ENCODE data around the gene ACSL5. TPM values are rescaled to one million over a fixed set of nuclear protein-coding genes. Genes with fewer than 3 reads are reported as not detected.

The ACSL5 gene
- total RNA-seq, 2 experiments from 2014 or later, result 57.8 to 63.7 TPM

DNA sequence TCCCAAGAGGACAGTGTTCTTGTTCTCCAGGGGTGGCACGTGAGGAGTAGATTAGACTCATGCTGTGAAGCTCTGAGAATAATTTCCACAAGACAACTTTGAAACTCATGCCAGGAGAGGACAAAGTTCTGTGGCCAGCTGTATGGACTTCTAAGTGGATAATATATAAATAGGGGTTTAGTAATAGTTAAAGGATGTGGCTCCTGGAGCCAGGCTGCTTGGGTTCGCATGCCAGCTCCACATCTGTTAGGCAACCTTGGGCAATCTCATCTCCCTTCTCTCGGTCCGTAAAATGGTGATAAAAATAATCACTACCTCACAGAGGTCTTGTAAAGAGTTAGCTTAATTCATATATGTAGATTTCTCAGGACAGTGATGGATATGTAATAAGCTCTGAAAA lies 35.8 kb downstream of the ACSL5 start:
- no peak overlapping the region for H3K4me3 Mint-ChIP-seq
- CTCF ChIA-PET, result interaction anchor here (1.0 kb wide), 1 partner anchor 23 kb away, joined by 3 read pairs; no protein-coding TSS in a partner anchor

DNA sequence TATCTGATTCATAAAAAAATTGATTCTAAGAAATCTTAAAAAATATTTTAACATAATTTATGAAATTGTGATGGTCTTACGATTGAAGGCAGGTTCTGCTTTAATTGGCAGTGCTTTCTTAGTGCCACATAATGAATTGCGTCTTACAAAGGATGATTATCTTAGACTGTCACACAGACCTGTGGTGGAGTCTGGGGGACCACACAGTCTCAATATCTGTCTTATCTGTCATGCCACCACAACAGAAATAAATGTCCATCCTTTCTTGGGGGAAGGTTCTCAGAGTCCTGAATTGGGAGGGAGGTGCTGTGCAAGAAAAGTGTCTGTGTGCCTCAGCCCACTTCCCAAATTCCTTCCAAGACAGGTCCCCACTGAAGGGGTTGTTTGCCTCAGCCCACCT lies 38.8 kb downstream of the ACSL5 start:
- DNase-seq, result no peak
- Mint-ChIP-seq H3K27ac (no peak overlapping the region), H3K4me3 (no peak overlapping the region), H3K36me3 (ENCODE audit: low read depth) (peaks cover 48% of the 10 kb centered on the region), H3K9me3 (no peaks in the 10 kb centered on the region), H3K27me3 (no peaks in the 10 kb centered on the region), H3K4me1 (no peaks in the 10 kb centered on the region)
- ChIA-PET CTCF (interaction anchor here (1.7 kb wide), 1 partner anchor 12 kb away, joined by 5 read pairs; no protein-coding TSS in a partner anchor), POLR2A (no interaction called here)

More for the DNA sequence above, 35.8 kb downstream of the ACSL5 start:
- no peak for DNase-seq
- Mint-ChIP-seq H3K9me3 (peaks cover 2% of the 10 kb centered on the region), H3K4me1 (no peaks in the 10 kb centered on the region), H3K36me3 (ENCODE audit: low read depth) (peaks cover 52% of the 10 kb centered on the region), H3K27ac (no peak overlapping the region), H3K27me3 (no peaks in the 10 kb centered on the region)
- POLR2A ChIA-PET, result no interaction called here

DNA sequence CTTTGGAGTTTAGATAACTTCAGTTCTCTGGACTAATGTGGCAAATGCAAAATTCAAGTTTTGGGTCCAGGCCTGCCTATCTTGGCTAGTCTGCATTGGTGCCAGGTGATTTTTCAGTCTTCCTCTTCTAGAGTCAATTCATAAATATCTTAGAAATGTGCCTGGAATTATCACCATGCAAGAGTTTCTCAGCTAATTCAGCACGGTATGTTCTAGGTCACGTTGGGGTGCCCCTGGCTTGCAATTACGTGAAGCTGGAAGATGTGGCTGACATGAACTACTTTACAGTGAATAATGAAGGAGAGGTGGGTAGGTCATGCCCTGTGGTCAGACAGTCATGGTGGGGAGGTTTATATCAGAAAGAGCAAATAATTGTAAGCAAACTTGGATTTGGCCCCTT lies 47.8 kb downstream of the ACSL5 start:
- ChIA-PET POLR2A (no interaction called here), CTCF (interaction anchor here (1.4 kb wide), 1 partner anchor 11 kb away, joined by 3 read pairs; no protein-coding TSS in a partner anchor)
- peaks cover 48% of the 10 kb centered on the region for H3K36me3 Mint-ChIP-seq (ENCODE audit: low read depth)
- no peaks in the 10 kb centered on the region for H3K9me3 Mint-ChIP-seq
- no peak overlapping the region for H3K4me3 Mint-ChIP-seq
- no peaks in the 10 kb centered on the region for H3K27me3 Mint-ChIP-seq
- H3K27ac Mint-ChIP-seq, result no peak overlapping the region
- DNase-seq, result no peak
- H3K4me1 Mint-ChIP-seq, result no peaks in the 10 kb centered on the region

DNA sequence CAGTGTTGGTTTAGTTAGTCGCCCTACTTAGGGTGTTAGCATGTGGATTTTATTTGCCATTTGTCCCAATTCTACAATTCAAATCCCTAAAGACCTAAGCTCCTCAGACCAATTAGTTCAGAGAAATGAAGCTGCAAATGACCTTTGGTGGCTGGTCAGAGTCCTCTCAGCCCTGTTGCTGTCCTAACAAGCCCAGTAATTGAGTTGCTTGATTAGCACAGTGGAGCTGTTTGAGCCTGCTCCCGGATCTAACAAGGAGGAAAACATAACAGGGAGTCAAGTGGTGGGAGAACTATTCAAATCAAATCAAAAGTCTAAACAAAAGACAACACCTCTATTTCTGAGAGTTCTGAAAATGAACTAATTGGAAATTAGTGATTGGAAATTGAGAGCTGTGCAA lies 50.7 kb downstream of the ACSL5 start:
- DNase-seq, result no peak
- H3K36me3 Mint-ChIP-seq (ENCODE audit: low read depth), result peaks cover 51% of the 10 kb centered on the region
- H3K27me3 Mint-ChIP-seq, result no peaks in the 10 kb centered on the region
- H3K27ac Mint-ChIP-seq, result no peak overlapping the region
- ChIA-PET CTCF (interaction anchor here (1.7 kb wide), 1 partner anchor 11 kb away, joined by 5 read pairs; no protein-coding TSS in a partner anchor), POLR2A (no interaction called here)
- no peaks in the 10 kb centered on the region for H3K4me1 Mint-ChIP-seq
- no peak overlapping the region for H3K4me3 Mint-ChIP-seq
- H3K9me3 Mint-ChIP-seq, result no peaks in the 10 kb centered on the region

DNA sequence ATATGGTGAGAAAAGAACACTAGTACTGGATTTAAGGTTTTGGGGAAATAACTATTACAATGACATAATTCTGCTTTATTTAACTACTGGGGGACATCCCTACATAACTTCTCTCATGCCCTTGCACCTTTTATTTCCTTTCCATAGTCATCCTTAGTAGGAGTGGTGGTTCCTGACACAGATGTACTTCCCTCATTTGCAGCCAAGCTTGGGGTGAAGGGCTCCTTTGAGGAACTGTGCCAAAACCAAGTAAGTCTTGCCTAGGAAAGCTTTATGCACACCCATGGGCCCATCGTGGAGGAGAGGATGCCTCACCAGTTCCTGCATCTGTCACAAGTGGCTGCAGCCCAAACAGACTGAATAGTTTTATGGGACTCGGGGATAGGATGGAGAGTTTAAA lies 52.2 kb downstream of the ACSL5 start:
- Mint-ChIP-seq H3K4me1 (no peaks in the 10 kb centered on the region), H3K4me3 (no peak overlapping the region), H3K9me3 (no peaks in the 10 kb centered on the region), H3K27ac (no peak overlapping the region), H3K36me3 (ENCODE audit: low read depth) (peaks cover 47% of the 10 kb centered on the region), H3K27me3 (no peaks in the 10 kb centered on the region)
- POLR2A ChIA-PET, result no interaction called here
- DNase-seq, result no peak
- CTCF ChIA-PET, result interaction anchor here (0.6 to 1.0 kb wide), 3 partner anchors 9 to 1763 kb away, joined by 3 read pairs; no protein-coding TSS in a partner anchor

DNA sequence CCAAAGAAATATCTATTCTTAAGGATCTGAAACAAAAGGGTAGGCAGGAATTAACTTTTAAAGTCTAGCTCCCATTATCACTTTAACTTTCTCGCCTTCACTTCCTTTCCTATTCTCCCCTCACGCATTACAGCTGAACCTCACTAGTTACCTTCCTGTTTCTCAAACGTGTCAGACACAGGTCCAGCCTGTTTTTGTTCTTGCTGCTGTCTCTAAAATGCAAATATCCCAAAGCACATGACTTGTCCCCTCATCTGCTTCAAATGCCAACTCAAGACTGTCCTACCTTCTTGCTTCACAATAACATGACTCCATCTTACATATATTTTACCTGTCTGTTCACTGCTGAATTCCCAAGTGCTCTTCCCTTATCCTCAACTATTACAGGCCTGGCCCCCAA lies 55.2 kb downstream of the ACSL5 start:
- Mint-ChIP-seq H3K4me3 (no peak overlapping the region), H3K9me3 (no peaks in the 10 kb centered on the region), H3K4me1 (no peaks in the 10 kb centered on the region), H3K27me3 (no peaks in the 10 kb centered on the region), H3K27ac (peak overlapping the region; percentile 1), H3K36me3 (ENCODE audit: low read depth) (peaks cover 44% of the 10 kb centered on the region)
- ChIA-PET CTCF (no interaction called here), POLR2A (interaction anchor here (0.8 kb wide), 1 partner anchor 40 kb away, joined by 3 read pairs; no protein-coding TSS in a partner anchor)
- no peak for DNase-seq

DNA sequence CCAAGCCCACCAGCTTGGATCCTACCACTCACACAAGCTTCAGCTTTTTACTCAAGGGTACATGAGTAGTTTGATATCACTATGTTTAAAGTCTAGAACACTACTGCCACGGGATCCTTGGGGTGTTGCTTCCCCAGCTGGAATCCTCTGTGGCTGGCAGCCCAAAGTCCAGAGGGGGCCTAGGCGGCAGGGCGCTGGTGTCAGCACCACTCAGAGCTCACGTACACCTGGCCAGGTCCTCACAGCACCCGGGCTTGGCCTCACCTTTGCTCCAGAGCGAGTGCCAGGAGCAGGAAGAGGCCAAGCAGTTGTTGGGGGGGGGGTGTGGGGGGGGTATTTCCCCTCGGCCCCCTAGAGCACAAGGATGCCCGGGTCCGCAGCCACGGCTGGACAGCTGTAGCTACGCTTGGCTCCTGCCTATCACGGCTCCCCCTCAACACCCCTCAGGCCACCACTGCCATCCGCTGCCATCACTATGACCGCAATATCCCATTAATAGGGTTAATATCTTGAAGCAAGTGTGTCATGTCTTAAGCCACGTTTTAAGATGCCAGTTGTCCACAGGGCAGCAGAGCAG lies 55.8 kb downstream of the ACSL5 start:
- ChIA-PET POLR2A (no interaction called here), CTCF (no interaction called here)
- no peak for DNase-seq
- H3K27me3 Mint-ChIP-seq, result no peaks in the 10 kb centered on the region
- peak overlapping the region; percentile 1 for H3K27ac Mint-ChIP-seq
- H3K36me3 Mint-ChIP-seq (ENCODE audit: low read depth), result peaks cover 44% of the 10 kb centered on the region
- H3K4me1 Mint-ChIP-seq, result no peaks in the 10 kb centered on the region
- H3K4me3 Mint-ChIP-seq, result no peak overlapping the region
- H3K9me3 Mint-ChIP-seq, result no peaks in the 10 kb centered on the region

DNA sequence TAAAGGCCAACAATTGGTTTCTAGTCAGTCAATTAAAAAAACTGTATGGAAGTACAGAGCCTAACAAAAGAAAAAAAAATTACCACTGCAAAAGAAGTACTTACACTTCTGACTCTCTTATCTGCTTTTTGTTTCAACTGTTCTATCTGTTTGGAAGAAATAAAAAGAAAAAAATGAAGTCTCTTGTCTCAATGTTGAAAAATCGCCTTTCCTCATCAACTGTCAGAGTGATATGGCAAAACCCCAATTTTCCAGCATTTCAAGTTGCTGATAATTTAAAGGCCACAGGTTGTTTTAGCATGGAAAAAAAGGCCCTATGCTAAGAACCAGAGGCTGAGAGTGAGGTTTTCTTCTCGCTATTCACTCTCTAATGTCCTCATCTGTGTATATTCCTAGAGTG lies 59.2 kb downstream of the ACSL5 start:
- ChIA-PET POLR2A (no interaction called here), CTCF (interaction anchor here (1.1 to 1.5 kb wide), 3 partner anchors 11 to 66 kb away, joined by 3 read pairs; no protein-coding TSS in a partner anchor)
- Mint-ChIP-seq H3K4me3 (no peak overlapping the region), H3K36me3 (ENCODE audit: low read depth) (peaks cover 32% of the 10 kb centered on the region), H3K27me3 (no peaks in the 10 kb centered on the region), H3K4me1 (no peaks in the 10 kb centered on the region), H3K9me3 (no peaks in the 10 kb centered on the region), H3K27ac (no peak overlapping the region)
- DNase-seq, result no peak

DNA sequence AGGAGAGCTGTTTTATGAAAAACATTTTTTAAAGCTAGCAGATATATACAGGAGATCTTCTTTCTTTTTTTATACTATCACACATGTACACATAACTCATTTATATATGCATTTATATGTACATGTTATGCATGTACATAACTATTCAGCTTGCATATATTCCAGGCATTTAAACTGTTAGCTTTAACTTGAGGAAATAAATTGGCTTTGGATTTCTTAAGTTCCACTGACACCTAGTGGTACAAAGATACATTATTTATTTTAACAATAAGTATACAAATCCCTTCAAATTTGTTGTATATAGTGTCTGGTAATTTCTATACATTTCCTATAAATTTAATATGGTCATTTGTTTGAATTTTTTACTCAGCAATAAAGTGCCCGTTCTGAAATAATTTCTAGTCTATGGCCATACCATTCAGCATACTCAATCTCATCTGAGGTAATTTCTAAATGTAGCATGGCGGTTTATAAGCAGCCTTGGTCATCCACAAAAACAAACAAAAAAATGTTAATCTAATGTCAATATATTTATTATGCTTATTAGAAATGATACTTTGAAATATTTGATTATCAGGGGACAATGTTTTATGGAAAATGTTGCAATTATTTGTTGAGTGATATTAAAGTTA lies 61.2 kb downstream of the ACSL5 start:
- CTCF ChIA-PET, result interaction anchor here (0.8 to 1.6 kb wide), 4 partner anchors 9 to 62 kb away, joined by 3 to 5 read pairs (median 4); partner anchors contain the start of genes VTI1A and ZDHHC6
- Mint-ChIP-seq H3K27me3 (no peaks in the 10 kb centered on the region), H3K36me3 (ENCODE audit: low read depth) (peaks cover 32% of the 10 kb centered on the region), H3K9me3 (no peaks in the 10 kb centered on the region), H3K27ac (no peak overlapping the region), H3K4me1 (no peaks in the 10 kb centered on the region), H3K4me3 (no peak overlapping the region)
- DNase-seq, result no peak
- POLR2A ChIA-PET, result no interaction called here

DNA sequence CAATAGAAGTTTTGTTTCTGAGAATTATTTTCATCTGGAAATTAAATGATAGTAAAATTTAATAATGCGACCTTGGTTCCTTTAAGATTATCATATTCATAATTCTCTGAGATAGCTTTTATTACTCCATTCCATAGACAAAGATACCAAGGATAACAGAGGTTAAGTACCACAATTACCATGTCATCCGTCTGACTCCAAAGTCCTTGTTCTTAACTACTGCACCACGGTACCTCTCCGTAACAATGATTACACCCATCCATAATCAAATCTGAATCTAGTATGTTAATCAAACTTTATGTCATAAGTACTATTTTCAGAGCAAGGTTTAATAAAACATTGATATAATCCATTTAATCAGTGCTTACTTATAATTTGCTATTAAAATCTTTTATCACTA lies 64.4 kb downstream of the ACSL5 start:
- no peak for DNase-seq
- Mint-ChIP-seq H3K9me3 (no peaks in the 10 kb centered on the region), H3K27me3 (no peaks in the 10 kb centered on the region), H3K27ac (no peak overlapping the region), H3K4me1 (peaks cover 14% of the 10 kb centered on the region), H3K4me3 (no peak overlapping the region), H3K36me3 (ENCODE audit: low read depth) (peaks cover 38% of the 10 kb centered on the region)
- ChIA-PET CTCF (no interaction called here), POLR2A (interaction anchor here (0.6 kb wide), 1 partner anchor 107 kb away, joined by 3 read pairs; no protein-coding TSS in a partner anchor)

DNA sequence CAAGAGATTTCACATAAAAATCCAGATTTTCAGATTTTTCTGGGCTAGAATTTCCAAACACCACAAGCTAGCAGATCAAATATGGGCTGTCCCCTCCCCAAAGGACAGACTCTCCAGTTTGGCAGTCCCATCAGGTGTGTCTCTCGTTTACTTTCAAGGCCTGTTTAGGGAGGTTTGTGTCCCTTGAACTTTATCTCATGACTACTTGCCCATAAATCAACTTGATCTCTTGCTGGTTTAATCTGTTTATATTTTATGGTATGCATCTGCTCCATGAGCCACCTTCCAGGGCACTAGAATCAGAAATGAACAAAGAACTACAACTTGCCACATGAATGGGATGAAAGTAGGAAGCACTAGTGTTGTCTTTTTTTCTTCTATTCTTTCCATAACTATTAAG lies 67.6 kb downstream of the ACSL5 start:
- no peak for DNase-seq
- H3K36me3 Mint-ChIP-seq (ENCODE audit: low read depth), result peaks cover 45% of the 10 kb centered on the region
- no peaks in the 10 kb centered on the region for H3K27me3 Mint-ChIP-seq
- ChIA-PET POLR2A (no interaction called here), CTCF (no interaction called here)
- H3K27ac Mint-ChIP-seq, result no peak overlapping the region
- no peaks in the 10 kb centered on the region for H3K9me3 Mint-ChIP-seq
- no peak overlapping the region for H3K4me3 Mint-ChIP-seq
- peaks cover 40% of the 10 kb centered on the region for H3K4me1 Mint-ChIP-seq

DNA sequence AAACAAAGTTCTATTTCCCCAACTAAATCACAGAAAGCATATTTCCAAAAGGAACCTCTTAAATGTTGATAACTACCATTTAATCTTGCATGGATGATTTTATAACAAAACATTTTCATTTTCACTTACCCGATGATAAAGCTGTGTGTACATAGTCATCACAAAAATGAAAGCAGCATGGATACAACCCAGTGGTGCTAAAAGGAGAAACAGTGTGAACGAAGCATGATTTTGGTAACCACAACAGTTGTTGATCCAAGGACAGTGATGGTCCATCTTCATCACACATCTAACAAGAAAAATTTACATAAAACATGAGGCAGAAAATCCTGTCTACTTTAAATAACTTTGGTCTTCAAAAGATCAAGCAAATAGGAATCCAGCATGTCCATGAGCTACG lies 68.1 kb downstream of the ACSL5 start:
- Mint-ChIP-seq H3K36me3 (ENCODE audit: low read depth) (peaks cover 45% of the 10 kb centered on the region), H3K27me3 (no peaks in the 10 kb centered on the region)
- POLR2A ChIA-PET, result no interaction called here

DNA sequence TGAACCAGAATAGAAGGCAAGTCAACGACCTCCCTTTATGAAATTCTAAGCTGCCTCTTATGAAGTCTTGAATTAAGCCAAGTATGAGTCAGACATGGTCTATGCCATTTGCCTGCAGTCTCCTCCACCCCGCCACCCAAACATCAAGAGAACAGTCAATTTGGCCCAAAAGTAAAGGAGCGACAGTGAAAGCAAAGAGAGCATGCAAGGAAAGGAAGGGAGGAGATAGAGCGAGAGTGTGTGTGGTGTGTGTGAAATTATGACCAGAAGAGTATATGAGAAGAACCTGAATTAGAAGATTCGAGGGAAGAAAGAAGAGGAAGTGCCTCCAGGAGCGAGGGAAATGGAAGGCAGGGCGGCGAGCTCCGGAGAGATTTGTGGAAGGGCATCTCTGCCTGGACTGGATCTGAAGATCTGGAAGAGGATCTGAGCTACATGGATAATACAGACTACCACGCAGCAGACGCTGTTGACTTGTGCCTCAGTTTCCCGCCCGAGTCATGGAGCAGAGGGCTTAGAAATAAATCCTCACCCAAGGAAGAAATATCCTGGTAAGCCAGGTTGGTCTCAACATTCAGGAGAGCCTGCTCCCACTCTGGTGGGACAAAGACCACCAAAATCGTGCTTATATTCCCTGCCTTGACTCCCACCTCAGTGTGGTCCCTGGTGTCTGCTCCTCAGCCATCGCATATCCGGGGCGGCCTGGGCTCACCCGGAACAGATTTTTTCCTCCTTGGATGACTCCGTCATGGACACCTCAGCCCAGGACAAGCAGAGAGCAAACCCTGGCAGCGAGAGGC lies 72.3 kb downstream of the ACSL5 start:
- Mint-ChIP-seq H3K27ac (peak overlapping the region; percentile 94), H3K4me1 (peaks cover 56% of the 10 kb centered on the region), H3K27me3 (no peaks in the 10 kb centered on the region), H3K4me3 (peak overlapping the region; percentile 87), H3K36me3 (ENCODE audit: low read depth) (peaks cover 33% of the 10 kb centered on the region), H3K9me3 (no peaks in the 10 kb centered on the region)
- DNase-seq, result no peak
- ChIA-PET POLR2A (no interaction called here), CTCF (interaction anchor here (1.0 to 1.8 kb wide), 3 partner anchors 12 to 20 kb away, joined by 3 to 5 read pairs (median 4); no protein-coding TSS in a partner anchor)

More for the DNA sequence above, 68.1 kb downstream of the ACSL5 start:
- CTCF ChIA-PET, result interaction anchor here (1.5 kb wide), 1 partner anchor 22 kb away, joined by 4 read pairs; no protein-coding TSS in a partner anchor
- Mint-ChIP-seq H3K4me1 (peaks cover 40% of the 10 kb centered on the region), H3K9me3 (no peaks in the 10 kb centered on the region), H3K4me3 (no peak overlapping the region), H3K27ac (peak overlapping the region; percentile 62)
- DNase-seq, result no peak
